ENCODE results near the gene ILF2.
"Not testable (repeated sequence)": the region's sequence is repeated elsewhere in the genome, so short reads cannot be mapped to it uniquely, and the experiment has no call there.

ILF2 gene

DNA sequence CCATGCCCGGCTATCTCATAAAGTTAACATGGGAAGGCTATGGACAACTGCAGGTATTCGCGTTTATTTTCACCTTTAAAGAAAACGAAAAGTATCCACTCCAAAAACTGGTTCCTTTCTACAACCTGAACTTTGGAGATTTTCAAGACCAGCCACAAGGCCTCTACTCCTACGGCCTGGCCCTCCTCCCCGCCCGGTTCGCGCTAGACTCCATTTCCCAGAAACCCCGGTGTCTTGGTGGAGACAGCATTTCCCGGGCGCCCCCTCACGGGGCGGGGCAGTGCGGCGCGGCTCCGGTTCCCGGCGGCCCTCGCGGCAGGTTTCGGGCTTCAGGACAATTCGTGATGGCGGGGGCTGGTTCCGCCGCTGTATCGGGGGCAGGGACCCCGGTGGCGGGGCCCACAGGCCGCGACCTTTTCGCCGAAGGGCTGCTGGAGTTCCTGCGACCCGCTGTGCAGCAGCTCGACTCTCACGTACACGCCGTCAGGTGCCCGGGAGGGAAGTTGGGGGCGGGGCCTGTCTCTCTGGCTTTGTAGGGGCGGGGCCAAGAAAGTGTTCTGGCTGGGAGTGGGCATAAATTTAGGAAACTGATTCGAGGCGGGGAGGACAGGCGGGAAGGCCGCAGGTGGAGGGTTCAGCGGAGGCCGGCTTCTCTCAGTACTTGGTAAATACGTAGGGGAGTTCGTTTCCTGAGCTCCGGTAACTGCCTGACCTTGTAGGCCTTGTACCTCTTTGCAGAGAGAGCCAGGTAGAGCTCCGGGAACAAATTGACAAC lies 12.2 kb downstream of the ILF2 start, which contains the start of gene SNAPIN:
TSS of gene SNAPIN (plus strand) at position 304 of the 775 bp plus-strand sequence. CDS start at position 345, 41 bp downstream.
- peak; percentile 86 to 98 (median 93) for DNase-seq

DNA sequence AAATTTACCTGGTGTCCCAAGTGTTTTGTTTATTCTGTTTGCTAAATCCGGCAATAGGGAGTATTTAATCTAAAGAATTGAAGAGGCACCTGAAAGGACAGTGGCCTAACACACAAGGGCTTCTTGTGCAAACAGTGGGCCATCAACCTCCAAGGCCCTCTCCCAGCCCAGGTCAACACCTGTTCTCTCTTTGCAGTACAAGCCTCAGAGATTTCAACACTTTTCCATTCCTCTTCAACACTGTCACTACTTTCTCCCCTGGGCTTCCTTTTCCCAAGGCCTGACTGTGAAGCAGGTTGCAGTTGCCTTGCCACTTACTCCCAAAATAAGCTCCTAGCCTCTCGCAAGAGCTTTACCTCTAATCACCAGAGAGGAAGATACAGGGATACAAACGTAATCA lies 15.5 kb downstream of the ILF2 start:
- intact Hi-C loops (cut with DNase I) = no loop called here
- DNase-seq = no peak

More for the DNA sequence above, 12.2 kb downstream of the ILF2 start, which contains the start of gene SNAPIN:
- intact Hi-C loops (cut with DNase I) = no loop called here

DNA sequence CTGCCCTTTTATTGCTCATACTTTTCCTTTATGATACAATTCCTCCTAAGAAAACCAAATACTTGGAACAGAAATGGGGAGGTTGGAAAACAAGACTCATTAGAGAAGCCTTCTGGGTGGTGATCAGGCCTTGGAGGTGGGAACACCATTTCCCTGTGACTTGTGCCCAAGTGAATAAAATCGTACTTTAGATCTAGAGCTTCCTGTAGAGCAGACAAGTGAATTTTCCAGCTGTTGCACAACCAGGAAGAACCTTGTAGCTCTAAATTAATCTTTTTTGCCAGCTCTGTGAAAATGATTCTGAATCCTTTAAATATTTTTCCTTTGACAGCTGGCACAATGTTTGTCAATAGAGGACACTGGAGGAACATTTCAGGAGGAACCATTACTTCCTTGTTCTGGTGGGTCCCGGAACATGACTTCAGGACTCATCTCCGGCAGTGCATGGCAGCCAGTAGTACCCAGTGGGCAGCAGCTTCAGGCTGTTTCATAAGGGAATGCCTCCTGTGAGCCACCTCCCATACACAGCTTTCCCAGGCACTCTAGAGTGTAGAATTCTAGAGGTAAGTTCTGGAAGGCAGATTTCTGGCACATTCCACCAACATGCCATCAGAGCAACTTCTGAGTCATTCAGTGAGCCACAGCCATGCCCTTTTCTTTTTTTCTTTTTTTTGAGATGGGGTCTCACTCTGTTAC lies 17.8 kb downstream of the ILF2 start:
- DNase-seq = no peak
- intact Hi-C loops (cut with DNase I) = no loop called here

DNA sequence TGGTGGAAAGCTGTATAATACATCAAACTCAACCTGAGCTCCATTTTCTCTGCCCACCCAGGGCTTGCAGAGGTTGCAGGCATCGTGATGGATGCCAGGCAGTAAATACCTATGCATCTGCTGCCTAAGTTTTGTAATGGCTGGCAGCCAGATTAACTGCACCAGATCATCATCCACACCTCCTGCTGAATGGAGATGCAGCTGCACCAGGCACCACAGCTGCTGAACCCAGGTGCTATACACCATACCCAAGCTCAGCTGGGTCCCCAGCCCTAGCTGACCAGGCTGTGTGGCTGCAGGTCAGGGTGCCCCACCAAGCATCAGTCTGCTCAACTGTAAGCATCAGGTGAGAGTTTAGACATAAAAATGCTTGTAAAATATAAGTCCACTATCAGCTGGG lies 19.0 kb downstream of the ILF2 start:
- DNase-seq = no peak
- intact Hi-C loops (cut with DNase I) = no loop called here

DNA sequence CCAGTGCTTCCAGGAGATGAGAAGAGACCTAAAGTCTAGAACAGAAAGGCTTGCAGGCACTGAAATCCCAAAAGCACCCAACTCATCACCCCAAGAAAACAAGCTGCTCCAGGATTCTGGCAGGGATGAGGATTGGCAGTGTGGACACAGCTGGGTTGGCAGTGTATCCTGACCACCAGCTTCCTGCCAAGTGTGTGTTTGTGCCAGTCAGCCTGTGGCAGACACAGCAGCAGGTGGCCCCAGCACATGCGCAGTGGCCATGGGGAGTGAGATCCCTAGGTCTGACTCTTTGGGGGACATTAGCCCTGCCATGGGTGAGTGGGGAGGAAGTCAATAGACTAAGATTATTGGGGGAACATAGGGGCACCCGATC lies 20.9 kb downstream of the ILF2 start:
- intact Hi-C loops (cut with DNase I) = no loop called here
- DNase-seq = peak; percentile 55 to 92 (median 80)

DNA sequence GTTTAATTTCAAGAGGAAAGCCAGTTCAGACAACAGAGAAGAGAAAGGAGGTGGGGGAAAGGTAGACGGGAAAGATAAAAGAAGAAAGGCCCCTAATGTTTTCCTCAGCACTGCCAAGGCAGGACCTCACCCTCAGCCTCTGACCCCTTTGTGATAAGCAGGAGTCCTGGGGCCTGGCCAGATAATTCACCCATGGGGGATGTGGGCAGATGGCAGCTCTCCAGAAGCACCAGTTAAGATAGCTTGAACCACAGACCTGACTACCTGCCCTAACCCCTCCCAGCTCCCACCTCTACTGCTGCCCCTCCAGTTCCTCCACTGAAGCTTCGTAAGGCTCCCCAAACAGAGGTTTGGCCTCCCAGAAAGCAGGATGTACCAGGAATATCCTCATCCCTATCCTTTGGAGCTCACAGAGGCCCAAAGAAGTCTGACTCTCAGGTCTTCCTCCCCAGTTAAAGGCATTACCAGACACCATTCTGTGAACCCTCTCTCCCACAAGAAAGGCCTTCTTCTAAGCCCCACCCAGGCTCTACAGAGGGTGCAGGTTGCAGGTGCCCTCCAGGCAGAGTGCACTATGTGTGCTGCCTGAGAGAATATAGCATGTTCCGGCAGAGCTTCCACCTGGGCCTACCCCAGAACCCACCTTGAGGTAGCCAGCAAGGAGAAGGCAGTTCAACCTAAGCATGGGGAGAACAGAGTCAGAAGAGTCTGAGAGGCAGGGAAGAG lies 21.5 kb downstream of the ILF2 start:
- peak in 1 of 42 donors; percentile 36 for DNase-seq

DNA sequence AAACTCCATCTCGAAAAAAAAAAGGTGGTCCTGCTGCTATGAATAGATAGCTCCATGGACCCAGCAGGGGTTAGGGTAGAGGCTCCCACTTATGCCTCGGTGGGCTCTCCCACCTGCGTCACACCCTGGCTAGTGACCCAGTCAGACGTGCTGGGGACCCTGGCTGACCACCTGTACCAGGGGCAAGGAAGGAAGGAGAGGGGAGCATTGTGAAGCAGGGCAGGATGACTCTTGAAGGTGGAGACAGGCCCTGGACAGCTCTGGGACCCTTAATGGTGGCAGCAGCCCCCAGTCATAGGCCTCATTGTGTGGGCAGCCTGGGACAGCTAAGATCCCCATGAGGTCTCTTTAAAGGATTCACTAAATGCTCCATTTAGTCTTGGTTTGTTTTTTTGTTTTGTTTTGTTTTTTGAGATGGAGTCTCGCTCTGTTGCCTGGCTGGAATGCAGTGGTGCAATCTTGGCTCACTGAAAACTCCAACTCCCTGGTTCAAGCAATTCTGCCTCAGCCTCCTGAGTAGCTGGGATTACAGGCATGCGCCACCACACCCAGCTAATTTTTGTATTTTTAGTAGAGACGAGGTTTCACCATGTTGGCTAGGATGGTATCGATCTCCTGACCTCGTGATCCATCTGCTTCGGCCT lies 22.7 kb downstream of the ILF2 start:
- intact Hi-C loops (cut with DNase I) = no loop called here
- peak in 1 of 42 donors; percentile 15 for DNase-seq

More for the DNA sequence above, 21.5 kb downstream of the ILF2 start:
- intact Hi-C loops (cut with DNase I) = no loop called here

DNA sequence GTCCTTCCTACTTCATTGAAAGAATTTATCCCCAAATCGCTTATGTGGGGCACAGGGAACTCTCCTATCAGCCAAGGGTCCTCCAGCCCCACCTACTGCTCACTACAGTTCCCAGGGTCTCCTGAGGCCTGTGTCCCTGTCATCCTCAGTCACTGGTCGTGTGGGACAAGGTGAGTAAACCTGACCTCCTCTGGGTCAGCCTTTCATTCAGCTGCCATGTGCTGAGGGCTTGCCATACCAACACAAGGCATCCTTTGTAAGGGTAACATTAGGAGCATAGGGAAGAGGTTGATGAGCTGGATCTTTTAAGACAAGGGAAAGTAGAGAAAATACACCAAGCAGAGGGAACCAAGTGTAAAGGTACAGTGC lies 23.5 kb downstream of the ILF2 start:
- intact Hi-C loops (cut with DNase I) = no loop called here
- DNase-seq = peak in 1 of 42 donors; percentile 39

DNA sequence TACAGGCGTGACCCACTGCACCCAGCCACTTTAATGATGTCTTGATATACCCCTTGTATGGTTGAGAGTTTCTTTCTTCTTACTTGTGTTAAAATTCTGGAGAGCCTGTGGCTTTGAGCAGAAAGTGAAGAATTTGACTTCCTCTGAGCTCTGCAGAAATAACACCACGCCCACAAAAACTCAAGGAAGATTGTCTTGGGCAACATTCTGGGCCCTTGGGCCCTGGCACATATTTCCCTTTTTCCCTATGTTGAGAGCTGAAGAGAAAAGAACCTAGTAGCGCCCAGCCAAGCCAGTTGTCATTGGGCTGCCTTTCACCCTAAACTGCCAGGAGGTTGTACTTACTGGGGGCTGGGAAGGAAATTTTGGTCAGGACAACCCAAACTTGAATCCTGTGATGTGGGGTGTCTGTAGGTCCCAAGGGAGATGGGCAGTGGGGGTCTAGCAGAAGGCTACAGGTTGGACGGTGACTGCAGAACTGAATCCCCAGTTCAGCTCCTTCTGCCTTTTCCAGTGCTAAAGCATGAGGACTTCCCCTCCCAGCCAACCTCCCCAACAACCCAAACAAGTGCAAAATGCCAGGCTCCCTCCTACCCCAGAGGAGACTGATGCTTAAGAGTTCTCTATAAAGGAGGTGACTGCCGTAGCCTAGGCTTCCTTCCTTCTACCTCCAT lies 24.0 kb downstream of the ILF2 start:
- intact Hi-C loops (cut with DNase I) = no loop called here
- peak in 1 of 42 donors; percentile 37 for DNase-seq

DNA sequence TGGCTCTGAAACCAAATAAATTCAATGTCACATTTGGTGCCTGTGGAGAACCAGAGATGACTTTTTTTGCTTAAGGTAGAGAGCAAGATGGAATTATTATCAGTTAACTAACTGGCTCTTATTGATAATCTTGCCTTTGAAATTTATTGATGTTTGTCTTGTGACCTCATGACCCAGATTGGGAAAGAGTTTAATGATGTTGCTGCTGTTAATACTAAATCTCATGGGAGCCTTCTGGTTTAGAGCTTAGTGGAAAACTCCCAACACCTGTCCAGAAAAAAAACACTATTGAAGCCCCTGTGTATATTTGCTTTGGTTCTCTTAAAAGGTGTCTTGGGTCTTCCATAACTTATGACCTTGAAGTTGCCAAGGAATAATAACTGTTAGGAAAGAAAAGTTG lies 27.0 kb downstream of the ILF2 start:
- DNase-seq = no peak
- intact Hi-C loops (cut with DNase I) = no loop called here

DNA sequence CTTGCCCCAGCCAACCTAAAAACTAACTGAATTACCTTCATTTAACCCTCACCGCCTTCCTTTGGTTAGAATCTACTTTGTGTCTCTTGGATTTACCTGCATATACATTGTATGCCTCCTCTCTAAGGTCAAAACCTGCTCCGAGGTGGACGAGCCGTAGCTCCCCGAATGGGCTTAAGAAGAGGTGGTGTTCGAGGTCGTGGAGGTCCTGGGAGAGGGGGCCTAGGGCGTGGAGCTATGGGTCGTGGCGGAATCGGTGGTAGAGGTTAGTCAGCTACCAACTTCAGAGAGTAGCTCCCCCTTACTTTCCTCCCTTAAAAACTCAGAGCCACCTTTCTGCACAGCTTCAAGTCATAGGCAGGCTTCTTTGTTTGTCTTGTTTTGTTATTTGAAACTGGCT lies 27.7 kb downstream of the ILF2 start:
- intact Hi-C loops (cut with DNase I) = no loop called here
- DNase-seq = peak in 1 of 42 donors; percentile 31

DNA sequence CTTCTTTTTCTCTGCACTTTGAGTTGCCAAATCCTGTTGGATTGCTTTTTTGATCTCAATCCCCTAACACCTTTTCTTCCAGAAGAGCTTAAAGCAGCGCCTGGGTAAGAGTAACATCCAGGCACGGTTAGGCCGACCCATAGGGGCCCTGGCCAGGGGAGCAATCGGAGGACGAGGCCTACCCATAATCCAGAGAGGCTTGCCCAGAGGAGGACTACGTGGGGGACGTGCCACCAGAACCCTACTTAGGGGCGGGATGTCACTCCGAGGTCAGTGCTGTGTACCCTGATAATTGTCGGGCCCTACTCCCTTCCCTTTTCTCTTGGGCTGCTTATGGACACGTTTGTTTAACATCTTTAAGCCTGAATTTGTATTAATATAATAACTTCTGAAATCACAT lies 28.6 kb downstream of the ILF2 start:
- peak in 2 of 42 donors; percentile 17 to 18 for DNase-seq
- intact Hi-C loops (cut with DNase I) = no loop called here

DNA sequence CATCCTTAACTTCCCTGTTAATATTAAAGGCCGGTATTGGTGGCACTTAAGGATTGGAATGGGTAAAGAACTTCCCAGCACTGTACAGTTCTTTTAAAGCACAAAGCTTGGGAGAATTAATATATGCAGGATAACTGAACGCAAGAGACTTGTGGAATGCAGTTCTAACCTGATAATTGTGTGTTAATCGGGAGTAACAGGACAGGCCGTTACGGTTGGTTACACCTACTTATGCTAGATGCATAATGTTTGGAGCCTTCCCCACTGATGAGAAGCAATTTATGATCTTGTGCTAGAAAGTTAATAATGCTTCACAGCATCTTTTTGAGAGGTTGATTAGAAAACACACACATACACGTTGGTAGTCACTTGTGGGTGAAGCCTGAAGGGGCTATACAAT lies 29.9 kb downstream of the ILF2 start:
- DNase-seq = no peak
- intact Hi-C loops (cut with DNase I) = no loop called here

DNA sequence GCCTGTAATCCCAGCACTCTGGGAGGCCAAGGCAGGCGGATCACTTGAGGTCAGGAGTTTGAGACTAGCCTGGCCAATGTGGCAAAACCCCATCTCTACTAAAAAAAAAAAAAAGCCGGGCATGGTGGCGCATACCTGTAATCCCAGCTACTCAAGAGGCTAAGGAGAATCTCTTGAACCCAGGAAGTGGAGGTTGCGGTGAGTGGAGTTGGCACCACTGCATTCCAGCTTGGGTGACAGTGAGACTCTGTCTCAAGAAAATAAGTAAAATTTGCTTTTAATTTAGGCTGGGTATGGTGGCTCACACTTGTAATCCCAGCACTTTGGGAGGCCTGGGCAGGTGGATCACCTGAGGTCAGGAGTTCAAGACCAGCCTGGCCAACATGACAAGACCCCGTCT lies 30.6 kb downstream of the ILF2 start:
- intact Hi-C loops (cut with DNase I) = not testable (repeated sequence)
- DNase-seq = peak in 2 of 42 donors; percentile 3 to 23

DNA sequence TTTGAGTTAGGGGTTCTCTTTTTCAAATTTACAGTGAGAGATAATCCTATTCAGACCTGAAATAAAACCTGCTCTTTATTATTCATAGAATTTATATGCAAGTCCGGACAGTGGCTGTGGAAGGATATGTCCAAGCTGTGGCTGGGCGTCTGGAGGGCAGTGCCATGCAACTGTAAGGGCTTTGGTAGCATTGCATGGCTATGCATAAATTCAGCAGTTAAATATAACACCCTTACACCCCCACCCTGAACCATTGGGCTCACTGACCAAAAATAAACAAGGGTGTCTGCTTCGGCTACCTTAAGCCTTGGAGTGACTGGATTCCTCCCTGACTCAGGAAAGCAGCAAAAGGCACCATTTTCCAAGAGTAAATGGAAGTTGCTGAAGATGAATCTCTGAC lies 31.5 kb downstream of the ILF2 start:
- intact Hi-C loops (cut with DNase I) = no loop called here
- peak in 2 of 42 donors; percentile 12 to 28 for DNase-seq

DNA sequence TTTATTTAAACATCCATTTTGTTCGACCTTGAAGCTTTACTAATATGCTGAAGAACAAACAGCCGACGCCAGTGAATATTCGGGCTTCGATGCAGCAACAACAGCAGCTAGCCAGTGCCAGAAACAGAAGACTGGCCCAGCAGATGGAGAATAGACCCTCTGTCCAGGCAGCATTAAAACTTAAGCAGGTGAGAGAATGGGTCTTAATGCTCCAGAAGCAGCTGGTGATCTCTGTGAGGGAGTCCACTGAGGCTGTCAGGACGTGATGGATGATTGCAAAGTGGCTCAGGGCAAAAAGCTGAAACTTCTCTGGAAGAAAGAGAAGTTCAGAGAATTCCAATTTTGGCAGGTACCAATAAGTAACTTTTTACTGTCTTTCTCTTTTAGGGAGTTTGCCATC lies 32.5 kb downstream of the ILF2 start:
- DNase-seq = peak in 1 of 42 donors; percentile 4
- intact Hi-C loops (cut with DNase I) = no loop called here

DNA sequence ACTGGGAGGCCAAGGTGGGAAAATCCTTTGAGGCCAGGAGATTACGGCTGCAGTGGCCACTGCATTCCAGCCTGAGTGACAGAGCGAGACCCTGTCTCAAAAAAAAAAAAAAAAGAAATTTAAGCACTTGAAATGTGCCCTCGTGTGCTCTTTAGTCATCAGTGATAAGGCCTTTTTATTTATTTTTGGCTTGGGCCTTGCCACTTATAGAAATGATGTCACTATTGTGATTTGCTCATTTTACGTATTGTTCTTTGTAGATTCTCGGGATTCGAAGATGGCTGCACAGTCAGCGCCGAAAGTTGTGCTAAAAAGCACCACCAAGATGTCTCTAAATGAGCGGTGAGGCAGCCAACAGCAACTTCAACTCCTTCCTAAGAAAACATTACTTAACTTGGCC lies 34.5 kb downstream of the ILF2 start:
- peak in 1 of 42 donors; percentile 24 for DNase-seq
- intact Hi-C loops (cut with DNase I) = no loop called here

DNA sequence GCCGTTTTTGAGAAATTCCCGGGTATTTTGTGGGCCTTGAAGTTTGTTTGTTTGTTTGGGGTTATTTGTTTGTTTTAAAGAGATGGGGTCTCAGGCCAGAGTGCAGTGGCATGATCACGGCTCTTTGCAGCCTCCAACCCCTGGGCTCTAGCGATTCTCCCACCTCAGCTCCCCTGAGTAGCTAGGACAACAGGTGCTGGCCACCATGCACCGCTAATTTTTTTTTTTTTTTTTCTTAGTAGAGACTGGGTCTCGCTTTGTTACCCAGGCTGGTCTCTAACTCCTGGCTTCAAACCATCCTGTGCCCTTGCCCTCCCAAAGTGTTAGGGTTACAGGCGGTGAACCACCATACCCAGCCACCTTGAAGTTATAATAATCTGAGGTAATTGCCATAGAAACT lies 34.9 kb downstream of the ILF2 start:
- DNase-seq = no peak
- intact Hi-C loops (cut with DNase I) = no loop called here

Data from head of caudate nucleus (tissue), 42 donors.